ENCODE results near the gene VWA3B. TPM values are rescaled to one million over a fixed set of nuclear protein-coding genes. Genes with fewer than 3 reads are reported as not detected.

Gene VWA3B
- total RNA-seq (2013) = 0.15 TPM
- polyA plus RNA-seq = not detected
- polyA minus RNA-seq = not detected in 2 replicates
- total RNA-seq = 0 to 4.4 (median 0.12) reads per million in 11 experiments

GRCh38 chr2:98086491-98087446 lies at the start of gene VWA3B:
VWA3B (plus strand) TSS chr2:98087167; CDS start chr2:98093093, 5,926 bp downstream.
- no peaks in the 10 kb centered on the region for H3K9me3 ChIP-seq (replicated peaks in 1 of 2; ENCODE audit: control insufficient read depth in 1 of 2, insufficient read depth in 1 of 2, low read length in 2 of 2)
- Mint-ChIP-seq H3K27me3 (ENCODE audit: low read depth in 3 of 3) (peaks cover 15 to 29% (median 25%) of the 10 kb centered on the region in 3 donors), H3K27ac (peak within 1 kb of the TSS; percentile 75 to 95 (median 88)), H3K36me3 (peaks cover 0 to 2% of the 10 kb centered on the region in 2 donors), H3K4me1 (peaks cover 63% of the 10 kb centered on the region), H3K4me3 (peak within 1 kb of the TSS; percentile 72 to 93), H3K9me3 (no peaks in the 10 kb centered on the region)
- H2AFZ ChIP-seq (ENCODE audit: insufficient read depth, low read depth, low read length, poor library complexity, severe bottlenecking) = peak within 1 kb of the TSS; percentile 74
- H3K79me2 ChIP-seq (ENCODE audit: insufficient read depth, low read length) = no peaks in the 10 kb centered on the region
- peak within 1 kb of the TSS in 1 of 2 donors; percentile 73 for H3K27ac ChIP-seq (ENCODE audit: low read depth in 1 of 2, low read length in 2 of 2)
- TF ChIP-seq, protein P1, sequence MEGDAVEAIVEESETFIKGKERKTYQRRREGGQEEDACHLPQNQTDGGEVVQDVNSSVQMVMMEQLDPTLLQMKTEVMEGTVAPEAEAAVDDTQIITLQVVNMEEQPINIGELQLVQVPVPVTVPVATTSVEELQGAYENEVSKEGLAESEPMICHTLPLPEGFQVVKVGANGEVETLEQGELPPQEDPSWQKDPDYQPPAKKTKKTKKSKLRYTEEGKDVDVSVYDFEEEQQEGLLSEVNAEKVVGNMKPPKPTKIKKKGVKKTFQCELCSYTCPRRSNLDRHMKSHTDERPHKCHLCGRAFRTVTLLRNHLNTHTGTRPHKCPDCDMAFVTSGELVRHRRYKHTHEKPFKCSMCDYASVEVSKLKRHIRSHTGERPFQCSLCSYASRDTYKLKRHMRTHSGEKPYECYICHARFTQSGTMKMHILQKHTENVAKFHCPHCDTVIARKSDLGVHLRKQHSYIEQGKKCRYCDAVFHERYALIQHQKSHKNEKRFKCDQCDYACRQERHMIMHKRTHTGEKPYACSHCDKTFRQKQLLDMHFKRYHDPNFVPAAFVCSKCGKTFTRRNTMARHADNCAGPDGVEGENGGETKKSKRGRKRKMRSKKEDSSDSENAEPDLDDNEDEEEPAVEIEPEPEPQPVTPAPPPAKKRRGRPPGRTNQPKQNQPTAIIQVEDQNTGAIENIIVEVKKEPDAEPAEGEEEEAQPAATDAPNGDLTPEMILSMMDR (IDR thresholded peaks at IDR 0.05) = no peak
- H3K27me3 ChIP-seq (ENCODE audit: control insufficient read depth in 2 of 2, insufficient read depth in 2 of 2, low read length in 2 of 2) = peaks cover 5 to 22% of the 10 kb centered on the region in 2 donors
- 2% methylated on average over 58 of the region's 74 CpGs for WGBS (ENCODE audit: insufficient coverage)
- no peaks in the 10 kb centered on the region for H4K20me1 ChIP-seq (ENCODE audit: insufficient read depth, low read length)
- peak; percentile 59 to 69 (median 68) for DNase-seq
- H3K4me3 ChIP-seq (replicated peaks in 1 of 3; ENCODE audit: low read depth in 2 of 3, low read length in 3 of 3) = peak within 1 kb of the TSS; percentile 45 to 78 (median 48)
- H3K9ac ChIP-seq (ENCODE audit: insufficient read depth, low read length, poor library complexity, severe bottlenecking) = peak within 1 kb of the TSS; percentile 41
- peaks cover 62 to 63% of the 10 kb centered on the region in 2 donors for H3K4me1 ChIP-seq (ENCODE audit: control insufficient read depth in 1 of 2, insufficient read depth in 2 of 2, low read length in 2 of 2)
- peak within 1 kb of the TSS; percentile 92 for H3K4me2 ChIP-seq (replicated peaks; ENCODE audit: extremely low read depth, low read length, poor library complexity, severe bottlenecking)
- no peaks in the 10 kb centered on the region for H3K36me3 ChIP-seq (replicated peaks in 1 of 2; ENCODE audit: control insufficient read depth in 1 of 2, insufficient read depth in 2 of 2, low read length in 2 of 2)
- intact Hi-C loops (cut with micrococcal nuclease) = loop anchor here (5.0 to 10.0 kb wide), 2 partner anchors 74 to 172 kb away; no protein-coding TSS in a partner anchor

DNA sequence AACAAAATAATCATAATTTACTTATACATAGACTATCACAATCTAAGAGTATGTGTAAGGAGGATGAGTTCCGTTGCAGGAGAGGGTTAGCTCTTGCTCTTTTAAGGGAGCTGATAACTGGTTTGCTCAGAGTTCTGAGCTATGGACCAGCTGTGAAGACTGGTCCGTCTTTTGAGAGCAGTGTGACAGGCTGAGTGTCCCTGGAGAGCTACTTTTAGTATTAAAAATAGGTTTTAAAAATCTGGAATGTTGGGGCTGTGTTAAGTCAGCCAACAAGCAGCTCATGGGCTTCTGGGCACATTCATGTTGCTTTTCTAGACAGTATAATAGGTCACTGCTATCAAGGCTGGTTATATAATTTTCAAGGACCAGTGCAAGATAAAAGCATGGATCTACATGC lies 49.8 kb upstream of the VWA3B start:
- no peak overlapping the region for H3K4me3 ChIP-seq (replicated peaks in 1 of 3; ENCODE audit: low read depth in 2 of 3, low read length in 3 of 3)
- peak overlapping the region in 1 of 2 donors; percentile 51 for H3K4me3 Mint-ChIP-seq
- peaks cover 0 to 1% of the 10 kb centered on the region in 2 donors for H3K9me3 ChIP-seq (replicated peaks in 1 of 2; ENCODE audit: control insufficient read depth in 1 of 2, insufficient read depth in 1 of 2, low read length in 2 of 2)
- peaks cover 0 to 5% (median 3%) of the 10 kb centered on the region in 7 donors for H3K9me3 Mint-ChIP-seq
- peaks cover 18% of the 10 kb centered on the region in 2 donors for H3K4me1 ChIP-seq (ENCODE audit: control insufficient read depth in 1 of 2, insufficient read depth in 2 of 2, low read length in 2 of 2)
- DNase-seq = no peak
- peaks cover 25% of the 10 kb centered on the region for H3K4me1 Mint-ChIP-seq
- intact Hi-C loops (cut with micrococcal nuclease) = loop anchor here in 1 of 2 donors (5.0 kb wide), 1 partner anchor 55 kb away; no protein-coding TSS in a partner anchor
- TF ChIP-seq, protein P1 (IDR thresholded peaks at IDR 0.05) = no peak
- no peaks in the 10 kb centered on the region for H3K36me3 ChIP-seq (replicated peaks in 1 of 2; ENCODE audit: control insufficient read depth in 1 of 2, insufficient read depth in 2 of 2, low read length in 2 of 2)
- H3K9ac ChIP-seq (ENCODE audit: insufficient read depth, low read length, poor library complexity, severe bottlenecking) = no peak overlapping the region
- no peak overlapping the region for H2AFZ ChIP-seq (ENCODE audit: insufficient read depth, low read depth, low read length, poor library complexity, severe bottlenecking)
- 96% methylated on average over 2 of the region's 2 CpGs for WGBS (ENCODE audit: insufficient coverage)
- peaks cover 5% of the 10 kb centered on the region for H4K20me1 ChIP-seq (ENCODE audit: insufficient read depth, low read length)
- H3K4me2 ChIP-seq (replicated peaks; ENCODE audit: extremely low read depth, low read length, poor library complexity, severe bottlenecking) = no peak overlapping the region
- no peak overlapping the region for H3K27ac ChIP-seq (ENCODE audit: low read depth in 1 of 2, low read length in 2 of 2)
- H3K79me2 ChIP-seq (ENCODE audit: insufficient read depth, low read length) = no peaks in the 10 kb centered on the region
- peaks cover 10 to 16% of the 10 kb centered on the region in 2 donors for H3K36me3 Mint-ChIP-seq
- H3K27me3 ChIP-seq (ENCODE audit: control insufficient read depth in 2 of 2, insufficient read depth in 2 of 2, low read length in 2 of 2) = peaks cover 42 to 80% of the 10 kb centered on the region in 2 donors
- no peak overlapping the region for H3K27ac Mint-ChIP-seq
- peaks cover 71 to 90% (median 75%) of the 10 kb centered on the region in 3 donors for H3K27me3 Mint-ChIP-seq (ENCODE audit: low read depth in 3 of 3)

All from CD14-positive monocyte (primary cell).